Gastrocnemius medialis (tissue), 4 donors: ENCODE measurements around the gene RAP2A. TPM values are rescaled to one million over a fixed set of nuclear protein-coding genes. Genes with fewer than 3 reads are reported as not detected.
A peak's percentile ranks its signal among the peaks of the same experiment; 100 is the strongest.

ENCODE experiments used
- ATAC-seq, 2 donors: fragments of 150-250 bp; one replicate each; pipeline ENCODE4 v1.9.1; 2016
- DNase-seq, 2 donors: peaks; one replicate each; pipeline ENCODE4 v3.0.0-alpha.2; 2019
- H3K27ac ChIP-seq, 4 donors: fragments of 200-600 bp; sonication (generic); 1 replicate in 1 of 4; 2 replicates in 3 of 4; pipeline ENCODE4 v1.5.1; 2016 to 2018; ENCODE audit warnings: mild to moderate bottlenecking in 2 of 4, moderate library complexity in 1 of 4
- H3K27me3 ChIP-seq, 3 donors: fragments of 200-600 bp; sonication (generic) in 2 of 3; 1 replicate in 1 of 3; 2 replicates in 2 of 3; pipeline versions ENCODE4 v1.5.1 to v1.6.0; 2016 to 2019; ENCODE audit warnings: mild to moderate bottlenecking in 1 of 3, moderate library complexity in 1 of 3
- H3K36me3 ChIP-seq, 2 donors: fragments of 200-600 bp; sonication (generic) in 1 of 2; one replicate each; pipeline ENCODE4 v1.5.1; 2017 to 2018
- H3K4me1 ChIP-seq, 2 donors: fragments of 200-600 bp; sonication (generic) in 1 of 2; one replicate each; pipeline ENCODE4 v1.5.1; 2016 to 2017; ENCODE audit warnings: mild to moderate bottlenecking in 2 of 2
- H3K4me3 ChIP-seq, 4 donors: fragments of 200-600 bp; sonication (generic) in 3 of 4; 1 replicate in 1 of 4; 2 replicates in 3 of 4; pipeline ENCODE4 v1.5.1; 2016 to 2019; ENCODE audit warnings: mild to moderate bottlenecking in 2 of 4
- H3K9me3 ChIP-seq, 3 donors: fragments of 200-600 bp; sonication (generic) in 2 of 3; 1 replicate in 1 of 3; 2 replicates in 2 of 3; pipeline ENCODE4 v1.5.1; 2016 to 2019
- CTCF ChIP-seq, 5 experiments: fragments of 450-650 bp in 3 of 5; fragments of 200-600 bp in 2 of 5; sonication (generic) in 2 of 5; IDR thresholded peaks in 4 of 5; conservative IDR thresholded peaks in 1 of 5; 1 replicate in 4 of 5; 2 replicates in 1 of 5; pipeline ENCODE4 v1.5.1; 2016 to 2019; ENCODE audit warnings: antibody characterized with exemption in 5 of 5, mild to moderate bottlenecking in 3 of 5, moderate library complexity in 3 of 5
- POLR2A ChIP-seq, 2 donors: fragments of 450-650 bp; IDR thresholded peaks; one replicate each; pipeline ENCODE4 v1.6.1; 2017; ENCODE audit warnings: antibody characterized with exemption in 2 of 2, mild to moderate bottlenecking in 2 of 2, moderate library complexity in 2 of 2
- in situ Hi-C, 4 donors: fragments of 200-750 bp; cut with MboI; loops; one replicate each; pipeline versions ENCODE4 v1.15.0 to v1.8.0; 2017; ENCODE audit warnings: low sequenced_read_pairs in 4 of 4
- intact Hi-C: fragments of 100-400 bp; cut with DNase I; formaldehyde crosslinking; loops from one replicate; pipeline ENCODE4 v1.15.1; 2023; ENCODE audit warnings: low total_unique reads
- total RNA-seq, 4 donors: library from RNA; depleted of rRNA; stranded (reverse); fragments of >200 nt; gene quantifications; one replicate each; pipeline versions ENCODE4 v1.1.0 to v1.2.3, GENCODE V29; 2016

RAP2A gene
- total RNA-seq, 4 donors from 2014 or later: 10.0 to 18.3 (median 15.5) TPM

- ATAC-seq (peak in 1 of 2 donors; percentile 34), DNase-seq (no peak)
- H3K27ac ChIP-seq: peak overlapping the region in 1 of 4 donors; percentile 34
- in situ Hi-C loops (loop anchor here in 1 of 4 donors (10.0 kb wide), 1 partner anchor 48 kb away; no protein-coding TSS in a partner anchor), intact Hi-C loops (no loop called here)
- no peaks in the 10 kb centered on the region for H3K36me3 ChIP-seq
- H3K27me3 ChIP-seq: no peaks in the 10 kb centered on the region
- no peak for TF ChIP-seq POLR2A (IDR thresholded peaks at IDR 0.05)
- TF ChIP-seq CTCF (IDR thresholded peaks at IDR 0.05 in 4 of 5, conservative IDR thresholded peaks at IDR 0.05 in 1 of 5): no peak
- H3K4me3 ChIP-seq: peak overlapping the region in 1 of 4 donors; percentile 10
- H3K4me1 ChIP-seq: peaks cover 15 to 21% of the 10 kb centered on the region in 2 donors
- no peaks in the 10 kb centered on the region for H3K9me3 ChIP-seq
These were observed 11.6 kb upstream of the RAP2A start for GRCh38 chr13:97422118-97423054.

- intact Hi-C loops (no loop called here), in situ Hi-C loops (loop anchor here in 1 of 4 donors (10.0 kb wide), 1 partner anchor 49 kb away; no protein-coding TSS in a partner anchor)
These were observed 10.5 kb upstream of the RAP2A start for GRCh38 chr13:97423300-97424045.

GRCh38 chr13:97425590-97425989 lies 8.4 kb upstream of the RAP2A start:
- Histone ChIP-seq H3K27ac (no peak overlapping the region), H3K4me3 (no peak overlapping the region), H3K9me3 (no peaks in the 10 kb centered on the region), H3K27me3 (no peaks in the 10 kb centered on the region), H3K36me3 (no peaks in the 10 kb centered on the region), H3K4me1 (peaks cover 26 to 34% of the 10 kb centered on the region in 2 donors)
- intact Hi-C loops (no loop called here), in situ Hi-C loops (loop anchor here in 1 of 4 donors (10.0 kb wide), 1 partner anchor 51 kb away; no protein-coding TSS in a partner anchor)
- no peak for ATAC-seq
- no peak for TF ChIP-seq POLR2A (IDR thresholded peaks at IDR 0.05)
- no peak for TF ChIP-seq CTCF (IDR thresholded peaks at IDR 0.05 in 4 of 5, conservative IDR thresholded peaks at IDR 0.05 in 1 of 5)
- no peak for DNase-seq

More at GRCh38 chr13:97423300-97424045, 10.5 kb upstream of the RAP2A start:
- no peaks in the 10 kb centered on the region for H3K9me3 ChIP-seq
- ATAC-seq: peak; percentile 63 to 89
- no peak for DNase-seq
- H3K27me3 ChIP-seq: no peaks in the 10 kb centered on the region
- peak overlapping the region in 1 of 4 donors; percentile 10 for H3K27ac ChIP-seq
- H3K4me1 ChIP-seq: peaks cover 15 to 21% of the 10 kb centered on the region in 2 donors
- no peaks in the 10 kb centered on the region for H3K36me3 ChIP-seq
- H3K4me3 ChIP-seq: no peak overlapping the region
- no peak for TF ChIP-seq POLR2A (IDR thresholded peaks at IDR 0.05)
- no peak for TF ChIP-seq CTCF (IDR thresholded peaks at IDR 0.05 in 4 of 5, conservative IDR thresholded peaks at IDR 0.05 in 1 of 5)

- H3K4me1 ChIP-seq: peaks cover 27 to 34% of the 10 kb centered on the region in 2 donors
- H3K27ac ChIP-seq: no peak overlapping the region
- in situ Hi-C loops (loop anchor here in 1 of 4 donors (10.0 kb wide), 1 partner anchor 52 kb away; no protein-coding TSS in a partner anchor), intact Hi-C loops (no loop called here)
- no peak overlapping the region for H3K4me3 ChIP-seq
- H3K27me3 ChIP-seq: no peaks in the 10 kb centered on the region
- ATAC-seq (no peak), DNase-seq (no peak)
- no peaks in the 10 kb centered on the region for H3K9me3 ChIP-seq
- H3K36me3 ChIP-seq: no peaks in the 10 kb centered on the region
- TF ChIP-seq CTCF (IDR thresholded peaks at IDR 0.05 in 4 of 5, conservative IDR thresholded peaks at IDR 0.05 in 1 of 5) (no peak), POLR2A (IDR thresholded peaks at IDR 0.05) (no peak)
These were observed 7.3 kb upstream of the RAP2A start for GRCh38 chr13:97426695-97427094.
